Stimulated activated CD4-positive, alpha-beta T cell treated with anti-CD3 and anti-CD28 coated beads, TNF-alpha, amount 100 ng/mL, for 4 hours (primary cell): ENCODE data around the gene ARHGAP26.

Experiments used
- DNase-seq, 3 experiments: peaks; one replicate each; pipeline ENCODE4 v3.0.0-alpha.2; 2020; ENCODE audit warnings: low read depth in 3 of 3

The ARHGAP26 gene, protein sequence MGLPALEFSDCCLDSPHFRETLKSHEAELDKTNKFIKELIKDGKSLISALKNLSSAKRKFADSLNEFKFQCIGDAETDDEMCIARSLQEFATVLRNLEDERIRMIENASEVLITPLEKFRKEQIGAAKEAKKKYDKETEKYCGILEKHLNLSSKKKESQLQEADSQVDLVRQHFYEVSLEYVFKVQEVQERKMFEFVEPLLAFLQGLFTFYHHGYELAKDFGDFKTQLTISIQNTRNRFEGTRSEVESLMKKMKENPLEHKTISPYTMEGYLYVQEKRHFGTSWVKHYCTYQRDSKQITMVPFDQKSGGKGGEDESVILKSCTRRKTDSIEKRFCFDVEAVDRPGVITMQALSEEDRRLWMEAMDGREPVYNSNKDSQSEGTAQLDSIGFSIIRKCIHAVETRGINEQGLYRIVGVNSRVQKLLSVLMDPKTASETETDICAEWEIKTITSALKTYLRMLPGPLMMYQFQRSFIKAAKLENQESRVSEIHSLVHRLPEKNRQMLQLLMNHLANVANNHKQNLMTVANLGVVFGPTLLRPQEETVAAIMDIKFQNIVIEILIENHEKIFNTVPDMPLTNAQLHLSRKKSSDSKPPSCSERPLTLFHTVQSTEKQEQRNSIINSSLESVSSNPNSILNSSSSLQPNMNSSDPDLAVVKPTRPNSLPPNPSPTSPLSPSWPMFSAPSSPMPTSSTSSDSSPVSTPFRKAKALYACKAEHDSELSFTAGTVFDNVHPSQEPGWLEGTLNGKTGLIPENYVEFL

DNA sequence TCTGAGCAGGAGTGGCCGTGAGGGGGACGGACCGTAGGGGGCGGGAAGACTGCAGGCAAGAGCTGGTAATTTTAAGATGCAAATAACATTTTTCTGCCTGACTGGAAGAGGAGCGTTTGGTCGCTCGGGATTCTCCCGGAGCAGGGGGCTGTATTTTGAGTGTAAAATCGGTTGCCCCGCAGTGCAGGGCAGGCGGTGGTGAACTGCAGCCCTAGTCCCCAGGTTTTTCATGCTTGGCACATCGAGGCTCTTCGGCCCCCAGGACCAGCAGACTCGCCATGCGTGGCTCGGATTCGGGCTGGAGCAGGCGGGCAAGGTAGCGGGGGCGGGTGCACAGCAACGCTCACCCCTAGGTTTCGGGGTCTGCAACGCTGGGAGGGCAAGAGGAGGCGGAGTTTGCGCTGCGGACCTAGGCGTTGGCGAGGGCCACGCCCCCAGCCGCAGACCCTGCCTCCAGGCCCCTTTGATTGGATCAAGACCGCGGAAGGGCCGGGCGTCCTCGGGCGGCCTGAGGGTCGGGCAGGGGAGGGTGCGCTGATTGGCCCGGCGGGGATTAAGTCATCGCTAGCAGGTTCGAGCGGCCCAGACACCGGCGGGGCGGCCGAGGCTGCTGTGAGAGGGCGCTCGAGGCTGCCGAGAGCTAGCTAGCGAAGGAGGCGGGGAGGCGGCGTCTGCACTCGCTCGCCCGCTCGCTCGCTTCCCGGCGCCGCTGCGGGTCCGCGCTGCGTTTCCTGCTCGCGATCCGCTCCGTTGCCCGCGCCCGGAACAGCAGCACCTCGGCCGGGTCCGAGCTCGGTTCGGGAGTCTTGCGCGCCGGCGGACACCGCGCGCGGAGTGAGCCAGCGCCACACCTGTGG is at the start of gene ARHGAP26:
TSS of gene ARHGAP26 (plus strand) at position 585 of the 857 bp plus-strand sequence. CDS start 385 bp downstream, outside the sequence.
- peak; percentile 82 to 87 (median 86) for DNase-seq

DNA sequence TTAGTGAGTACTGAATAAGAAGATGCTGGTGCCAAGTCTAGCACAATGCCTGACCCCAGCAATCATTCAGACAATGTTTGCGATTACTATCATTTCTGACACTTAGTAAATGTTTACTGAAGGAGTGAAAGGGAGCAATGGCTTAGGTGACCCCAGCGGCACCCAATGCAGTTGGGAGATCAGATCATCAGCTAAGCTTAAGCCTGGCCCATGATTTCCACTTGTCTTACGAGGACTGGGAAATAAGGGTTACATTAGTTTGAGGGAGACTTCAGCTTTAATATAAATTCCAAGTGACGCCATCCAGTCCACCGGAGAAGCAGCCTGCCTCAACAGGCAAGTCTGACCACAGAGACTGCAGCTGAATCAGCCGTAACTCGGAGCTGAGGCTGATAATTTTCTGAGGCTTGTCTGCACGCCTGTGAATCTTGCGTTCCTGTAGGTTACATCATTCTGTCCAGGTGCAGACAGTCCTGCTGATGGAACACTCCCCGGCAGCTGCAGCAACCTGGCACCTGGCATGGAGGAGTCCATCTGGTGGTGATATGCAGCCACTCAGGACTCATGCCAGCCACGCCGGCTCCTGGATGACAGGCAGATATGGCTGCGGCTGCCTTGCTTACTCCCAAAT is 49.4 kb upstream of the ARHGAP26 start:
- DNase-seq, result no peak

DNA sequence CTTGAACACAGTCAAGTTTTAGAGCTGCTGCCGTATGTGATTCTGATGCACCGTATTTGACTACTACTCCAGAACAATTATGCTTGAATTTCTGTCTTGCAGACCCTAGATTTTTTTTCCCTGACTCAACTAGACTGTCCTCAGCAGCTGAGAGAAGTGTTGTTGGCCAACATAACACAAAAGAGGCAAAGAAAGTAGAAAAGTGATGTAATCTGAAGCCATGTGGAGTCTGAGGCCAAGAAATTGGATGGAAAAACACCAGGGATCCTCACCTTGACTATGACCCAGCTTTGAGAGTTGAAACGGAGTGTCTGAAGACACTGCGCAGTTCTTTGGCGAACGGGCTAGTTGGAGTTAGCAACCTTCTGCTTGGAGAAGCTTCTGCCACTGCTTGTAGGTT is 48.0 kb upstream of the ARHGAP26 start:
- DNase-seq, result no peak

DNA sequence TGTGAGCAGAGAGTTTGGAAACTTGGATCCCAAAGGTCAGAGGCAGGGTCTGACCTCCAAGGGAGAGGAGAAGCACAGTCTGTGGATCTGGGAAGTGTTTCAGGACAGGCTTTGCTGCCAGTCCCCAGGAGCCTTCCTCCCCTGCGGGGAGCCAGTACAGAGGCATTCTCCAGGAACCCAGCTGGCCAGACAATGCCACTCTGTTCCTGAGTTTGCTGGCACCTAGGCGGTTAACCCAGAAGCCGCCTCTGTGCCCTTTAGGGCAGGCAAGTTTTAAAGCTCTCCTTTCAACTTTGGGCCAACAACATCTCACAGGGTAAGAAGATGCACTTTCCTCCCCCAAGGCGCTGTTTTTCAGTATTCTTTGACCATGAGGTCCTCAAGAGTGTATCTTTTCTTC is 47.3 kb upstream of the ARHGAP26 start:
- no peak for DNase-seq

DNA sequence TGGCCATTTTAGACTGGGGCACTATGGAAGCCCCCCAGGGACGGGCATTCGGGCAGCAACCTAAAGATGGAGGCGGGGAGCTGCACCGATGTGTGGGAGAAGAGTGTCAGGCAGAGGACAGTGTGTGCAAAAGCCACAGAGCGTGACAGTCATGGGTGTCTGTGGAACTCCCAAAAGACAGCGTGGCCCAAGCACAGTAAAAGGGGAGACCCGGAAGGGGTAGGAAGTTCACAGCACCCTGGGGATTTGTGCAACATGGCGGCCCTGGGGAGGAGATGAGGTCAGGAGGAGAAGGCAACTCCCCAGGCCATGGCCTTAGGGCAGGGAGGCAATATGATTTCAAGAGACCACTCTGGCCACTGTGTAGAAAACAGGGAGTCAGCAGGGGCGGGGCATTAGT is 45.4 kb upstream of the ARHGAP26 start:
- DNase-seq, result no peak

DNA sequence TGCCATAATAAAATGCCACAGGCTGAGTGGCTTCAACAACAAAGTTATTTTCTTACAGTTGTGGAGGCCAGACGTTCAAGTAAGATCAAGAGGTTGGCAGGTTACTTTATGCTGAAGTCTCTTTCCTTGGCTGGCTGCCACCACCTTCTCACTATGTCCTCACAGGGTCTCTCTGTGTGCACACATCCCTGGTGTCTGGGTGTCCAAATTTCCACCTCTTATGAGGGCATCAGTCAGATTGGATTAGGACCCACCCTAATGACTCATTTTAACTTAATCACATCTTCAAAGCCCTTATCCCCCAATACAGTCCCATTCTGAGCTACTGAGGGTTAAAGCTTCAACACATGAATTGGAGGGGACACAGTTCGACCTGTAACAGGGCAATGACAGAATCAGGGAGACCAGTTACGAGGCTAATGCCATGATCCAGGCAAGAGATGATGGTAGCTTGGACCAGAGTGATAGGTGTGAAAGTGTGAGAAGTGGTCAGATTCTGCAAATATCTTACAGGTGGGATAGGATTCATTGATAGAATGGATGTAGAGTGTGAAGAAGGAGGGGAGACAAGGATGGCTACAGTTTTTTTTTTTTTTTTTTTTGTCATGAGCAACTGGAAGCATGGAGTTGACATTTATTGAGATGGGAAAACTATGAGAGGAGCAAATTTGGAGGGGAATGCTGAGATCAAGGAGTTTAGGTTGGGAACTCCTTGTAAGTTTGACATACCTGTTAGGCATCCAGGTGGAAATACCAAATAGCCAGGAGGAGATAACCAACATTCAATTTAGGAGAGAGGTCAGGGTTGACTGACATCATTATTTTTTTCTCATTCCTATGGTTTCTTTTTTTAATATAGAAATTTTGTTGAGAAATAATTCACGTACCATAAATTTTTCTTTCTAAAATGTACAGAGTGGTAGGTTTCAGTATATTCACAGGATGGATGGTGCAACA is 44.7 kb upstream of the ARHGAP26 start:
- no peak for DNase-seq

DNA sequence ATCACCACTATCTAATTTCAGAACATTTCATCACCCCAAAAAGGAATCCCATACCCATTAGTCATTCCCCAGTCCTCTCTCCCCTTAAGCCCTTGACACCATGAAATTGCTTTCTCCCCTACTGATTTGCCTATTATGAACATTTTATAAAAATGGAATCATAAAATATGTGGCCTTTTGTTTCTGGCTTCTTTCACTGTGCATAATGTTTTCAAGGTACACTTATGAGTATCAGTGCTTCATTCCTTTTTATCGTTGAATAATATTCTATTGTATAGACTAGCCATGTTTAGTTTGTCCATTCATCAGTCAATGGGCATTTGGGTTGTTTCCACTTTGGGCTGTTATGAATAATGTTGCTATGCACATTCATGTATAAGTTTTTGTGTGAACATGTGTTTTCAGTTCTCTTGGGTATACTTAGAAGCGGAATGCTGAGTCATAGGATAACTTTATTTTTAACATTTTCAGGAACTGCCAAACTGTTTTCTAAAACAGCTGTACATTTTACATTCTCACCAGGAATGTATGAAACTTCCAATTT is 43.9 kb upstream of the ARHGAP26 start:
- no peak for DNase-seq

DNA sequence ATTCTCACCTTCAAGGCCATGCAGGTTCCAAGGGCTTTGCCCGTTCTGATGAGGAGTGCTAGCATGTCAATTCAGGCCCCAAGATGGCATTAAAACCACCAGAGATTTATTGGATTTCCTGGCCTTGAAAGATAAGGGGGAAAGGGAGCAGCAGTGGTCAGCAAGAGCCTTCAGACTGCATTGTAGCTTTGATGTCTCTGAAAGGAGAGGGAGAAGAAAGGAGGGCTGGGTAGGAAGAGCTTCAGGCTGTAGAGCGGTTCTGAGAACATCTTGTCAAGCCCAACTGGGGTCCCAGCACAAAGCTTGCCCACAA is 42.5 kb upstream of the ARHGAP26 start:
- no peak for DNase-seq

DNA sequence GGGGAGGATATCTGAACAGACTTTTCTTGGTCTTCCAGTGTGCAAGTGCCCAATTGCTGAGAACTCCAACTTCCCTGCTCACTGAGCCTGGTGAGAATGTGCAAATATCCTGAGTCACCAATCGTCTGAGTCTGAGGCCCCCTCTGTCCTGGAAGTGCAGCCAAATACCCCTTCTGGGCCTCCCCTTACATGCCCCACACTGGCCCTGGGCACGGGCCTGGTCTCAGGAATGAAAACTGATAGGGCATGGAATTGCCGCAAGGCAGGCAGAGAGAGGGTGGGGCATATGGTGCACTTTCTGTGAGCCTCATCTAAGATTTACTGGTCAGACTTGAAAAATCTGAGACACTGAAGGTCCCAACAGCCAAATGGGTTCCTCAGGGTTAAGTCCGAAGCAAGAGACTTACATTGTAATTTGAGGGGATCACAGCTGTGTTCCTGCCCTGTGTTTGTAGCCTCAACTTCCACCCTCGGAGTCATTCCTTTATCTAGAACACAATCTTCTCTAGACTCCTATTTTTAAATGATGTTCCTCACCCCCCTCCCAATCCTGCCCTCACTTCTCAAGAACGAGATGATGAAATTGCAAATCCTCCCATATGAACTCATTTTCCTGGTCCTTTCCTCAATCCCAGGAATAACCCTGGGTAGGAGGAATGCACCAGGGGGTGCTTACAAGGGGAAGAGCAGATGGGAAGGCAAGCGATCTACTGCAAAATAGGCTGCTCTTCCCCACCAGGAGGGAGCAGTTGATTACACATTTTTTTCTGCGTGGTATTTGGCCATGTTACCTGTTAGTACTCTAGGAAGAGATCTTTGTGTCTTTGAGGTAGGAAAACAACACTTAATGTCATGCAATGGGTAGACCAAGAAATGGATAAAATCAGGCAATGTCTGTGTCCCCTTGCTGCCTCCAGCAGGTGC is 34.6 kb upstream of the ARHGAP26 start:
- no peak for DNase-seq

DNA sequence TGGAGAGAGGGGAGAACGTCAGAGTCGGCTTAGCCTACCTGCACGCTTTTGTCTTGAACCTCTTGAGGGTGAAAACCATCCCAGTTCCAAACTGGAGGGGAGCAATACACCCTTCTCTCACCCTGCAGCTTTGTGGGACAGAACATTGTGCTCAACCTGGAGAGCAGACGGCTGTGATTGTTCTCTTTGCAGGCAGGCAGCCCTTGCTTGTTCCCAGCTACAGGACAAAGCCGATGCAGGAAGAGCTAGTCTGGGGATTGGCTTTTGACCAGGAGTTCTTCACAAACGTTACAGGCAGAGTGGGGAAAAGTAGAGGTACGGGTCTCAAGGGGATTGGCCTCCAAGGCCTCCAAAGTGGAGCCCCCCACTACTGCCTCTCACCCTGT is 33.9 kb upstream of the ARHGAP26 start:
- DNase-seq, result no peak

DNA sequence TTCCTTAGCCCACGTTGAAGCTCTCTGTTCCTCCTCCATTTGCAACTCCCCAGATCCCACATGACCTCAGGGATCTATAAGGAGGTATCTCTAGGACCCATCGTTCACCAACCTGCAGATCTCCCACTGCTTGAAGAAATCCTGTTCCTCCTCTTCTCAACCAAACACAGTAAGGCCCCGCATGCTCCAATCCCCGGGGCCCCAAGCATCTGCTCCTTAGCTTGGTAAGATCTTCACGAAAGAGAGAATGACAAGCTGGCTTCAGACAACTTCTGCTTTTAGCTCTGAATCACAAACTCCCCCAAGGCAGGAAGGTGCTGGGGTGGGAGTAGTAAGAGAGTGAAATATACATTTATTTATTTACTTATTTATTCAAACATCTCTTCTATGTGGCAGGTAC is 33.0 kb upstream of the ARHGAP26 start:
- DNase-seq, result no peak

DNA sequence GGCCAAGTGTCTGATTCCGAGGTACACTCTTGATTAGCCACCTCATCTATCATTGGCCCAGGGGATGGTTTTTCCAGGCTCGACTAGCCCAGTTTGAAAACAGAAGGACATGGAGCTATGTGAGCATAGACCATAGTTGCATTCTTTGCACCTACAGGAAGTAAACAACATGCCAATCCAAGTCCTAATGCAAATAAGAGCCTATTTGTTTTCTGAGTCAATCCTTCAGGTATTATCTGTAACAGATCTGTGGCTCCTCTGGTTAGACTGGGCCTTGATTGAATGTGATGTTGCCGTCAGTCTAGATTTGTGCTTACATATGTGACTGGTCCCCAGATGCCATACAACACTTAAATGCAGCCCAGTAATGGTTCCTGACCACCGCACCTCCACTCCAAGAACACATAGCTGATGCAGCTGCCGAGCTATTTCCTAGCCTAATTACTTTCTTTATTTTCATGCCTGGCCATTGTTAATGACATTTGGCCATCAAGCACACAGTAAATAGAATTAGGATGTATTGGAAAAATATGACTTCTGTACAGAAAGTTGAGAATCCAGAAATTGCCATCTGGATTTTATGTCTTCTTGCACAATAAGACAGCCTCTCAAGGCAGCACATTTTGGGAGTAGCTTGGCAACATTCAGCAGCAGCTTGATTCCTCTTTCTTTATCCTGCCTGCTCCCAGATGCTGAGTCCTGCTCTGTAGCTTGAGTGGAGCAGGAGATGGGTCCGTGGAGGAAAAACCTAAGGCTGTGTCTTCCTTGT is 29.5 kb upstream of the ARHGAP26 start:
- no peak for DNase-seq

DNA sequence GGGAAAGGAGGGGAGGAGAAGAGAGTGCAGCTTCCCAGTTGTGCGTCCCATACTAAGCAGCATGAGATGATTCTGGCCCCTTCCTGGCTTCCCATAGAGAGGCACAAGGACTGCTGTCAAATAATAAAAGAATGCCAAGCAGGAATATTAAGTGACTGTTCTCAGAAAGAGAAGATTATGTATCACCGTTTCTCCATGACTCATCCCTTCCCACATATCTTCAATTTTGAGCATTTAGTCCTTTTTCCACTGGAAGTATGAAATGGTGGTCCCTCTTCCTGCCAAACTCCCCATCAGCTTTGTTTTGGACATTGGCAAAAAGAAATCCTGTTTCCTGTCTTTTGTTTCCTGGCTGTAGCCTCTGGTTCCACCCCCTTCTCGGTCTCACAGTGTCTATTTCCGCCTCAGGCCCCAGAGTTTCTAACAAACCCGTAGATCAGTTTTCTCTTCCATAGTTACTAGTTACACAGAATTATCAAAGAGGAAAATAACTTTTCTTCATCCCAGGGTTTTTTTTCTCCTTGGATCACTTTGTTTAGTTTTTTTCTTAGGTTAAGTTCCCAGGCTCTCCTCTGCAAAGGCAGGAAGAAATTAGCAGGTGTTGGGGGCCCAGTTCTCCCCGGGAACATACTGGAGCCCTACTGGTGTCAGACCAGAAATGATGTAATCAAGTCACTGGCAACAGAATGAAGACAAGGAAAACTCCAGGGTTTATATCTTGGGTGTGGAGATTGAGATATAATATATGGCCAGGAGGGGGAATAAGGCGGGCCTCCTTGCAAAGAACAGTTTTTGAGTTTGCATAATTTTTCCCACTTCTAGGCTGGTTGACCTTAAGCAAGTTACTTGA is 26.4 kb upstream of the ARHGAP26 start:
- no peak for DNase-seq

DNA sequence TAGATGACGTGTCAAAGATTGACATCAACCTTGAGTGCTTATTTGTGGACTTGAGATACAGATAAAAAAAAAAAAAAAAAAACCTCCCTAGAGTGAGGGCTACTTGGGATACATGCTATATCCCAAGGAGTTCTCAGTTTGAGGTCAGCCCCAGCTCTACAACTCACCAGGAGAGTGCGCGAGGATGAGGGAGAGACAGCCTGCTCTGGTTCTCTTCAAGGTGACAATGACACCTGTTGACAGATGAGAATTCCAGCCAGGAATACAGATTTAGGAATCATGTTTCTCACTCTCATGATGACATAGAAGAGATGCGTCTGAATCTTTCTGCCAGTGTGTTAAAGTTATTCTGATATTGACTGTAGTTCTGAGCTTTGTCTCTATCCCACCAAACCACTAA is 24.9 kb upstream of the ARHGAP26 start:
- DNase-seq, result no peak

DNA sequence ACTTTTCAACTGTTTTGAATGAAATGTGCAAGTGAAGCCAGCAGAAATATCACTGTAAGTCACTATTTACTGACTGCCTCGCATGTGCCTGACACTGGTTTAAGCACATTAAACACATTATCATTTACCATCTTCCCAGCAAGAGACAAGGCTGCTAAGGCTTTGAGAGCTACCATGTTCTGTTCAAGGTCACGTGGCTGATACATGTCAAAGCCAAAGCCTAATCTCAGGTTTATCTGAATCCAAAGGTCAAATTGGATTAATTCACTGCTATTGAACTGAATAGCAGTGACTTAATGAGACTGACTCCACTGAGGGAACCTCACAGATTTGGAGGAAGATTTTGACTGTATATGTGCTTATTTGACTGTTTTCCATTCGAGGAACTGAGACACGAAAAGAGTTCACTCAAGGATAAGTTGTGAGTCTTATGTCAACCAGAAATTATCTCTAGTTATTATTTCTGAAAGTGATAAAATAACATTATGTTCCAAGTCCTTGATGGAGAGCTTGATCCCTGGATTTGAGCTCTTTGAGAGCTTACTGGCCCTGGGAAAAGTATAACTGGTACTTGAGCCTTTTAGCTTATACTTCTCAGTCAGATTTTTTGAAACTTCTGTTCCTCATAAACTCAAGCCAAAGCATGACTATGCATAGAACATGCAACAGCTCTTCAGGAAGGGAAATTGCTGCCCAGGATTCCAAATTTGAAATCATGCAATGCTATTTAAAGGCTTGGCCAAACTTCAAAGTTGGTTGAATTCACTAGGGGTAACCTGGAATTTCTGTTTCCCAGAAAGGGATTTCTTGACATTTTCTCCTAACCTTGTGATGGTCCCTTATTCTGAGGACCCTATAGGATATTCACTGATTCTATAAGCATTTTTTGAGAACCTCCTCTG is 23.4 kb upstream of the ARHGAP26 start:
- DNase-seq, result no peak

DNA sequence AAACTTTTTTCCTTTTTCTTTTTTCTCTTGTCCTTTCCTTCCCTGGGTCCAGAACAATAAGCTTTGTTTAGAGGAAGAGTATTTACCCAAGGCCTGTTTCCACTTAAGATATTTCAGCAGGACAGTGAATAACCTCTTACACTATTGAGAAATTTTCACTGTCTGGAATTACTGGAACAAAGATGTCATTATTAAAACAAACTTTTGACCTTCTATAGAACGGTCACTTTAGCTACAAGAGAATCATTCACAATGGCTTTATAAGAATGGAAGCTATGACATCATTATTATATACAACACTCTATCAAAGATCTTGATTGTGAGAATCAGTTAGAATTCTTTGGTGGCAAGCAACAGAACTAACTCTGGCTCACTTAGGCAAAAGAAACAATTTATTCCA is 22.0 kb upstream of the ARHGAP26 start:
- no peak for DNase-seq
